Ascending aorta (tissue), 2 donors: ENCODE measurements around the gene BPIFA1. TPM values are rescaled to one million over a fixed set of nuclear protein-coding genes. Genes with fewer than 3 reads are reported as not detected.

Experiments used
- DNase-seq, 2 donors: peaks; one replicate each; pipeline ENCODE4 v3.0.0-alpha.2; 2019; ENCODE audit warnings: low spot score in 2 of 2
- H3K27ac ChIP-seq, 2 donors: fragments of 200-600 bp; sonication (generic); one replicate each; pipeline ENCODE4 v1.5.1; 2016 to 2017; ENCODE audit warnings: mild to moderate bottlenecking in 1 of 2
- H3K27me3 ChIP-seq: fragments of 200-600 bp; sonication (generic); one replicate; pipeline ENCODE4 v1.5.1; 2017
- H3K36me3 ChIP-seq, 2 donors: fragments of 200-600 bp; sonication (generic); one replicate each; pipeline ENCODE4 v1.5.1; 2016
- H3K4me1 ChIP-seq, 2 donors: fragments of 200-600 bp; sonication (generic); one replicate each; pipeline ENCODE4 v1.5.1; 2016 to 2017; ENCODE audit warnings: mild to moderate bottlenecking in 1 of 2
- H3K4me3 ChIP-seq, 2 donors: fragments of 200-600 bp; sonication (generic); one replicate each; pipeline ENCODE4 v1.5.1; 2016 to 2017; ENCODE audit warnings: mild to moderate bottlenecking in 1 of 2
- H3K9me3 ChIP-seq, 2 donors: fragments of 200-600 bp; sonication (generic); one replicate each; pipeline ENCODE4 v1.5.1; 2016
- CTCF ChIP-seq, 3 experiments: fragments of 200-600 bp in 2 of 3; fragments of 450-650 bp in 1 of 3; sonication (generic) in 2 of 3; IDR thresholded peaks; one replicate each; pipeline ENCODE4 v1.5.1; 2016 to 2019; ENCODE audit warnings: antibody characterized with exemption in 3 of 3, mild to moderate bottlenecking in 1 of 3, moderate library complexity in 1 of 3
- intact Hi-C: fragments of 100-400 bp; cut with DNase I; formaldehyde crosslinking; loops from one replicate; pipeline ENCODE4 v1.15.1; 2023
- total RNA-seq: library from RNA; depleted of rRNA; stranded (reverse); fragments of >200 nt; gene quantifications from one replicate; pipeline ENCODE4 v1.1.0, GENCODE V29; 2016

BPIFA1 gene
- total RNA-seq, 1 donor from 2014 or later: not detected

DNA sequence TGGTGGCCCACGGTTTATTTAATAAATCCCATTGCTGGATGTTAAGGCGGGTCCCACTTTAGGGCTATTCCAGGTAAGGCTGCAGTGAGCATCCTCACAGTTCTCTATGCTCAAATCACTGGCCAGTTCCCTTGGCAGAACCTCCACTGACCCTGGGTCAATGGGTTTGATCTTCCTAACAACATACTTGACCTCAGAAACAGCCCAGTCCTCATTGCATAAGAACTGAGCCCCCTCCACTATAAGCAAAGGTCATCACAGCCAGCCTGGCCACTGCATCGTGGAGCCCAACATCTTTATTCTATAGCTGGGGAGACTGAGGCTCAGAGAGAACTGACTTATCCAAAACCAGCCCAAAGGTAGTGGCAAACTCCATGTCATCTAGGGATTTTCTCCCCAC is 42.9 kb downstream of the BPIFA1 start:
- Histone ChIP-seq H3K9me3 (no peaks in the 10 kb centered on the region), H3K27me3 (no peaks in the 10 kb centered on the region), H3K36me3 (no peaks in the 10 kb centered on the region), H3K27ac (no peak overlapping the region), H3K4me1 (no peaks in the 10 kb centered on the region), H3K4me3 (no peak overlapping the region)
- TF ChIP-seq CTCF (IDR thresholded peaks at IDR 0.05): no peak
- no peak for DNase-seq
- intact Hi-C loops: no loop called here

DNA sequence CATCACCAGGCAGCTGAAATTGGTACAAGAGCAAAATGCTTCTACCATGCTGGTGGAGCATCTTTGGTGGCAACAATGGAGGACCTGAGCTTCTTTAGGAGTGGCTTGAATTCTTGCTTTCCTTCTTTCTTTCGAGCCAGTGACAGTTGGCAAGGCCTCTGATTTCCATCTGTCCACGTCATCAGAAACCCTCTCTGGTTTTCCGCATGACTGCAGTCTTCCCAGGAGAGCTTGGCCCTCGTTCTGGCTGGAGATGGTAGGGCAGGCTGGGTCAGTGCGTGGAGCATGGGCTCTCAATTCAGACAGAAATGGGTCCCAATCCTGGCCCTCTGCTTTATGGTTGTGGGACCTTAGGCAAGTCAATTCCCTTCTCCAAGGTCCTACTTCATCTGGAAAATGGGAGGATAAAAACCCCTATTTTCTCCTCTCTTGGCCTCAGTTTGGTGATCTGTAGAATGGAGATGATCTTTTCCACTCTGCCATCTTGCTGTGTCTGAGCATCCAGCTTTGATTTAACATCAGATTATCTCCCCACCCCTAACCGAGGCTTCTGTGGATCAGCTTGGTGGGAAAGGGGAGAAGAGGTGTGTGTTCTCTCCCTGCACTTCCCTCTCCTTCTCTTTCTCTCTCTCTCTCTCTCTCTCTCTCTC is 43.6 kb downstream of the BPIFA1 start:
- no peaks in the 10 kb centered on the region for H3K27me3 ChIP-seq

GRCh38 chr20:33280000-33280680 is 44.3 kb downstream of the BPIFA1 start:
- Histone ChIP-seq H3K27me3 (no peaks in the 10 kb centered on the region), H3K9me3 (no peaks in the 10 kb centered on the region), H3K27ac (no peak overlapping the region), H3K4me3 (no peak overlapping the region), H3K4me1 (no peaks in the 10 kb centered on the region), H3K36me3 (no peaks in the 10 kb centered on the region)
- intact Hi-C loops: no loop called here
- DNase-seq: no peak
- no peak for TF ChIP-seq CTCF (IDR thresholded peaks at IDR 0.05)

More for the DNA sequence above, 43.6 kb downstream of the BPIFA1 start:
- no peak for TF ChIP-seq CTCF (IDR thresholded peaks at IDR 0.05)
- Histone ChIP-seq H3K9me3 (no peaks in the 10 kb centered on the region), H3K36me3 (no peaks in the 10 kb centered on the region), H3K27ac (no peak overlapping the region), H3K4me3 (no peak overlapping the region), H3K4me1 (no peaks in the 10 kb centered on the region)
- DNase-seq: no peak
- intact Hi-C loops: no loop called here

GRCh38 chr20:33280775-33281174 is 45.0 kb downstream of the BPIFA1 start:
- intact Hi-C loops: no loop called here
- H3K36me3 ChIP-seq: no peaks in the 10 kb centered on the region
- TF ChIP-seq CTCF (IDR thresholded peaks at IDR 0.05): no peak
- no peaks in the 10 kb centered on the region for H3K4me1 ChIP-seq
- H3K4me3 ChIP-seq: no peak overlapping the region
- no peak overlapping the region for H3K27ac ChIP-seq
- DNase-seq: no peak
- no peaks in the 10 kb centered on the region for H3K27me3 ChIP-seq
- H3K9me3 ChIP-seq: no peaks in the 10 kb centered on the region

GRCh38 chr20:33281550-33282146 is 45.9 kb downstream of the BPIFA1 start:
- intact Hi-C loops: no loop called here
- no peak for TF ChIP-seq CTCF (IDR thresholded peaks at IDR 0.05)
- no peaks in the 10 kb centered on the region for H3K27me3 ChIP-seq
- DNase-seq: no peak
- H3K36me3 ChIP-seq: no peaks in the 10 kb centered on the region
- no peaks in the 10 kb centered on the region for H3K9me3 ChIP-seq
- H3K4me3 ChIP-seq: no peak overlapping the region
- H3K4me1 ChIP-seq: no peaks in the 10 kb centered on the region
- H3K27ac ChIP-seq: no peak overlapping the region
